ENCODE data around the gene MAP3K21.

MAP3K21 gene

DNA sequence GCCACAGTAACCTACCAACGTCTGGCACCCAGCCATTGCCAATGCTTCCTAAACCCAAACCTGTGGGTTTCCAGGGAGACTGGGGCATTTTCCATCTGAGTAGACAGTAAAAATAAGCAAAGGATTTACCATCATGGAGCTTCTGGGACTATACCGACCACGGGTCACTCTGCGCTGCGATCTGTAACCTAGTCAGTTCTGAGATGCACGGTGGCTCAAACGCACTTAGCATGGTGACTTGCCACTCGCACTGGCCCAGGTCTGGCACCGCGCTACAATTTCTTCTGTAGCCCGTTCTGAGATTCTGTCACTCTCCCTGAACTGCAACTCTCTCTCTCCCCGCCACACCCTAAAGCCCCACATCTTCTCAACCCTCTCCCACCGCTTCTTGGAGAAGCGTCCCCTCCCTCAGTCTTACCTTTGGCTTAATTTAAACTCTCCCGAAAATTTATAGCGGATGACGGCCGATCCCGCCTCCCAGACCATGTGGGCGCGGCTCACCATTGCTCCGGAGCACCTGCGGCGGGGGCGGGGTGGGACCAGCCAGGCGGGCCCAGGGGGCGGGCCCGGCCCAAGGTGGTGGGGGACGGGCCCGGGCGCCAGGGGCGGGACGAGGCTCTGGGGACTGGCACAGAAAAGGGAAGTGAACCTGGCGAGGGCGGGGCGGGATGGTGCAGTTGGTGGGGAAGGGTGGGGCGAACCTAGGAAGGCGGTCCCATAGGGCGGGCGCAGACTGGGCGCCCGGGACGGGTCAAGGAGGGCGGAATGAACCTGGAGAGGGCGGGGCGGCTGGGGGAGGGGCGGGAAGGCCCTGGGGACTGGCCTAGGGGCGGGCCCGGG is 493 bp upstream of the MAP3K21 start:
- DNase-seq: peak; percentile 83

DNA sequence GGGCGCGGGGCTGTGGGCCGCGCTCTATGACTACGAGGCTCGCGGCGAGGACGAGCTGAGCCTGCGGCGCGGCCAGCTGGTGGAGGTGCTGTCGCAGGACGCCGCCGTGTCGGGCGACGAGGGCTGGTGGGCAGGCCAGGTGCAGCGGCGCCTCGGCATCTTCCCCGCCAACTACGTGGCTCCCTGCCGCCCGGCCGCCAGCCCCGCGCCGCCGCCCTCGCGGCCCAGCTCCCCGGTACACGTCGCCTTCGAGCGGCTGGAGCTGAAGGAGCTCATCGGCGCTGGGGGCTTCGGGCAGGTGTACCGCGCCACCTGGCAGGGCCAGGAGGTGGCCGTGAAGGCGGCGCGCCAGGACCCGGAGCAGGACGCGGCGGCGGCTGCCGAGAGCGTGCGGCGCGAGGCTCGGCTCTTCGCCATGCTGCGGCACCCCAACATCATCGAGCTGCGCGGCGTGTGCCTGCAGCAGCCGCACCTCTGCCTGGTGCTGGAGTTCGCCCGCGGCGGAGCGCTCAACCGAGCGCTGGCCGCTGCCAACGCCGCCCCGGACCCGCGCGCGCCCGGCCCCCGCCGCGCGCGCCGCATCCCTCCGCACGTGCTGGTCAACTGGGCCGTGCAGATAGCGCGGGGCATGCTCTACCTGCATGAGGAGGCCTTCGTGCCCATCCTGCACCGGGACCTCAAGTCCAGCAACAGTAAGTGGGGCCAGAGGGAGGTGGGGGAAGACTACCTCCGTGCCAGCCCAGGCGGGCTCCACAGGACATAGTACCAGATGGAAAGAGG is 808 bp downstream of the MAP3K21 start:
- no peak for DNase-seq

GRCh38 chr1:233331676-233332519 is 4.4 kb downstream of the MAP3K21 start:
- DNase-seq: no peak

GRCh38 chr1:233333086-233333485 is 5.6 kb downstream of the MAP3K21 start:
- DNase-seq: no peak

DNA sequence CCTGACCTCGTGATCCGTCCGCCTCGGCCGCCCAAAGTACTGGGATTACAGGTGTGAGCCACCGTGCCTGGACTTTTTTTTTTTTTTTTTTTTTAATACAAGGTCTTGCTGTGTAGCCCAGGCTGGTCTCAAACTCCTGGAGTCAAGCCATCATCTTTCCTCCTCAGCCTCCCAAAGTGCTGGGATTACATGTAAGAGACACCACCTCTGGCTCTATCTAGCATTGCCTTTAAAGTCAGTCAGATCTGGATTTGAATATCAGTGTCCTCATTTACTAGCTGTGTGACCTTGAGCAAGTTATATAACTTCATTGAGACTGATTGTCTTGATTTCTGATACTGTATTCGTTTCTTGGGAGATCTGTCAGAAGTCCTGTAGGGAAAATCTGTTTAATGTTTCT is 6.6 kb downstream of the MAP3K21 start:
- DNase-seq: no peak

DNA sequence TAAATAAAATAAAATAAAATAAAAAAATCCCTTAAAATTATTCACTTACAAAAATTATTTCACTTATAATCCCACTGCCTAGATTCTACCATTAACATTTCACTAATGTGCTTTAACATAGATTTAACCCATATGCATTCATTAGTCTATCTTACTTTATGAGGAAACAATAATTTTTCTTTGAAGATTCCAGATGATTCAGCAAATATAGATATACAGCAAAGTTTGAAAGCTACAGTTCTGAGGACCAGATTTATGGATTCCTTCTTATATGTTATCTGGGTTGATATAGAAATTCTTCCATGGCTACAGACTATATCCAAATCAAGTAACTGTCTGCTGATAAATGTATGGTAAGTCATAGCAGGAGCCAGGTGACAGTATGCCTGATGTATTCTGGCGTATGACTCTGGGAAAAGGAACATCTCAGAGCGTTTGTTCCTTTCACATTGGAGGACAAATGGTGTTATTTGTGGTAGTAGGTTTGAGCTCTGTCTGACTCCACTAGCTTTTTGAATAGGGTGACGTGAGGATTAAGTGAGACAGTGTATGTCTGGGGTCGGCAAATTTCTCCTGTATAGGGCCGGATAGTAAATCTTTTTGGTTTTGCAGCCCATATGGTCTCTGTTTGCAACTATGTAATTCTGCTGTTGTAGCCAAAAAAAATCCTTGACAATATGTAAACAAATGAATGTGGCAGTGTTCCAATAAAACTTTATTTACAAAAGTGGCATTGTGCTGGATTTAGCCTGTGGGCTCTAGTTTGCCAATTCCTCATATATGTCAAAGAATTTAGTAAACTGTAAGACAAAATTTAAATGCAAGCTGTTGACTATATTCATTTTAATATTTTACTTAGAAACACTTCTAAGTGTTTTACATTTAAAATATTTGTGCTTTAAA is 9.3 kb downstream of the MAP3K21 start:
- no peak for DNase-seq

GRCh38 chr1:233337505-233337904 is 10.0 kb downstream of the MAP3K21 start:
- DNase-seq: no peak

- DNase-seq: no peak
Measured at GRCh38 chr1:233338102-233338501, 10.6 kb downstream of the MAP3K21 start.

- DNase-seq: no peak
Measured at GRCh38 chr1:233340031-233340555, 12.6 kb downstream of the MAP3K21 start.

GRCh38 chr1:233340966-233341516 is 13.5 kb downstream of the MAP3K21 start:
- DNase-seq: no peak

DNA sequence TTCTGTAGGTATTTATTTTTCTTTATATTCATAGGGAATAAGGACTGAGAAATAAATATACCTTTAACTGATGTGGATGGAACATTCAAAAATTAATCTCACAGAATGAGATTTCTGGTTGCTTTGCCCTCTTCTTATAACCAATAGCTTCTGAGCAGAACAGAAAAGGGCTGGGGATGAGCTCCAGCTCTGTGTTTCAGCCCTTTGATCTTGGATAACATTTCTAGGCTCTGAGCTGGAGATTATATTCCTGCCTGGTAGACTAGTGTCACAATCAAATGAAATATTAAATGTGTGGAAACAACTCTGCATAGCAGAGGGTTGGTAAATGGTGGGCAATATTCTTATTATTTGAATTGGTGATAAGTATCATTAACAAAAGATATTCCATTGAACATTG is 14.6 kb downstream of the MAP3K21 start:
- no peak for DNase-seq

DNA sequence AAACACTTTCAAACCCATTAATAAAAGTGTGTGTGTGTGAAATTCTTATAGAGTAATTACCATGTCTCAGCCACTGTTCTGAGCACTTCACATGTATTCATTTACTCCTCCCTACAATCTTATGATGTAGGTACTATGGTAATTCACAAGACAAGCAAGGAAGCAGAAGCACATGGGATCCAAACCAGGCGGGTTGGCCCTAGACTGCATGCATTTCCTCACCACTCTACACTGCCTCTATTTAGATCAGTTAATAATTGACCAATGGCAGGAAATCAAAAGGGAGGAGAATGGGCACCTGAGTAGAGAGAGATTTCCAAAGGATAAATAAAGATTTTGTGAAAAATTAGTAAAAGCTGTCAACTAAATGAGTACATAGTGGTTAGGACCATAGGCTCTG is 15.7 kb downstream of the MAP3K21 start:
- no peak for DNase-seq

GRCh38 chr1:233347338-233347737 is 19.8 kb downstream of the MAP3K21 start:
- DNase-seq: no peak

- DNase-seq: no peak
Measured at GRCh38 chr1:233349137-233349536, 21.6 kb downstream of the MAP3K21 start.

DNA sequence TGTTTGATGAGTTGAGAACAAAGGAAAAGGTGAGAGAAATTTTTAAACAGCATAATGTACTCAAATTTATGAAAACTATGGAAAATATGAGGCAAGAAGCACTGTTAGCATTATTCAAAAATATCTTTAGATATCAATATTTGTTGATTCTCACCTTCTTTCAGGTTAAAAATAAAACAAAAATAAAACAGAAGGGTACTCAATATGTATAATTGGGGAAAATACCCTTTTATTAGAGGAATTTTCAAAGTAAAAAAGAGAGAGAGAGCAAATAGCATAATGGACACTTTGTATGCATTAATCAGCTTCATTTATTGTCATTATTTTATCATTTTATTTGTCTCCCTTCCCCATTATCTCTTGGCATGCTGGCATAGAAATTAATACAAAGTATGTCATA is 27.5 kb downstream of the MAP3K21 start:
- DNase-seq: no peak

- DNase-seq: no peak
Measured at GRCh38 chr1:233355841-233356704, 28.5 kb downstream of the MAP3K21 start.

- DNase-seq: no peak
Measured at GRCh38 chr1:233356705-233356987, 29.1 kb downstream of the MAP3K21 start.

DNA sequence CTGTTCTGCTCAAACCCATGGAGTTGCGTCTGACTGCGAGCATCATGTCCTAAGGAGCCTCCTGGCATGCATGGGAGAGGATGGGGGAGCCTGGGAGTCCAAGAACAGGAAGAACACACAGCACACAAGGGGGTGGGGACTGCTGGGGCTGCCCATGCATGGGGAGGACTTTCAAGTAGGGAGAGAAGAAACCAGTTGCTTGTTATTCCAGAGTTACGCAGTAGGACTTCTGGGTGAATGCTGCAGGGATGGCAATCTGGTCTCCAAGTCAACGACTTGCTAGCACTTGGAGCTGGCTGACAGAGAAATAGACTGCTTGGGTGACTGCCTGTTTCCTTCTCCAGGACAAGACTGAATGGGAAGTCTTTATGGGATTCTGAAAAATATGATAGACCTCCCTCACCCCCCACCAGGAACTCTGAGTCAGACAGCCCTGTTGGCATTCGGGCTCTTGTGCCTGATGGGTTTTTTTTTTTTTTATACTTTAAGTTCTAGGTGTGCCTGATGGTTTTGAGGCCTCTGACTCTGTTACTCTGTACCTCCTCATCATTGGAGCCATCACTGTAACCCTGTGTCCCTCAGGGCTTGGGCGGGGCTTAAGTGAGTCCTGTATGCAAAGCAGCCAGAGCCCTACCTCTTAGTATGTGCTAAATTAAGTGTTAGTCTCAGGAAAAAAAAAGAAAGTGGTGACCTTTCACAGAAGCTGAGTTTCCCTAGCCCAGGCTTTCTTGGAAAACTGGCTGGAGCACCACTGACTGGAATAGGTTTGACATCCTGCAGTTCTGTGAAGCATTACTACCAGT is 30.3 kb downstream of the MAP3K21 start:
- DNase-seq: no peak

DNA sequence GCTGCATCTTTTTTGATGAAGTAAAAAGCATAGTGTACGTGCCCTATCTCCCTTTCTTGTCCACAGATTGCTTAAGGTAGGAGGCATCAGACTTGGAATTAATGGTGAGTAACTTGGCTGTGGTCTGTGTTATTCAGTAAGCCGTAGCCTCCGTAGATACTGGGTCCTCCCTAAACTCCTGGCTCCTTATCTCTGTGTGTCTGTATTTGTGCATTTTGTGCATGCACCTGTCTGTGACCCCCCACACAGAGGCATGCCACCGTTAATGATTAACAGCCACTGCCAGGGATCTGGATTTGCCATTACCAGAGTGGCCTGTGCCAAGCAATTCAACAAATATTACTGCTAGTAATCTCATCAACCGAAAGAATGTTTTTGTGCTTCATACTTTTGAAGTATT is 31.9 kb downstream of the MAP3K21 start:
- DNase-seq: no peak

- DNase-seq: no peak
Measured at GRCh38 chr1:233359905-233360304, 32.4 kb downstream of the MAP3K21 start.
